Skin epidermis (tissue), 12 donors: ENCODE measurements around the gene TPGS1.

Source experiments
- H3K27ac ChIP-seq, 21 experiments: fragments of 200-600 bp; sonication (generic) in 11 of 21; one replicate each; pipeline ENCODE4 v1.5.0; 2020; ENCODE audit warnings: mild to moderate bottlenecking in 3 of 21, inconsistent platforms in 2 of 21, moderate library complexity in 2 of 21
- H3K4me3 ChIP-seq, 7 experiments: fragments of 200-600 bp; sonication (generic) in 2 of 7; one replicate each; pipeline ENCODE4 v1.5.0; 2020; ENCODE audit warnings: inconsistent platforms in 2 of 7, mild to moderate bottlenecking in 2 of 7, moderate library complexity in 1 of 7

The TPGS1 gene

DNA sequence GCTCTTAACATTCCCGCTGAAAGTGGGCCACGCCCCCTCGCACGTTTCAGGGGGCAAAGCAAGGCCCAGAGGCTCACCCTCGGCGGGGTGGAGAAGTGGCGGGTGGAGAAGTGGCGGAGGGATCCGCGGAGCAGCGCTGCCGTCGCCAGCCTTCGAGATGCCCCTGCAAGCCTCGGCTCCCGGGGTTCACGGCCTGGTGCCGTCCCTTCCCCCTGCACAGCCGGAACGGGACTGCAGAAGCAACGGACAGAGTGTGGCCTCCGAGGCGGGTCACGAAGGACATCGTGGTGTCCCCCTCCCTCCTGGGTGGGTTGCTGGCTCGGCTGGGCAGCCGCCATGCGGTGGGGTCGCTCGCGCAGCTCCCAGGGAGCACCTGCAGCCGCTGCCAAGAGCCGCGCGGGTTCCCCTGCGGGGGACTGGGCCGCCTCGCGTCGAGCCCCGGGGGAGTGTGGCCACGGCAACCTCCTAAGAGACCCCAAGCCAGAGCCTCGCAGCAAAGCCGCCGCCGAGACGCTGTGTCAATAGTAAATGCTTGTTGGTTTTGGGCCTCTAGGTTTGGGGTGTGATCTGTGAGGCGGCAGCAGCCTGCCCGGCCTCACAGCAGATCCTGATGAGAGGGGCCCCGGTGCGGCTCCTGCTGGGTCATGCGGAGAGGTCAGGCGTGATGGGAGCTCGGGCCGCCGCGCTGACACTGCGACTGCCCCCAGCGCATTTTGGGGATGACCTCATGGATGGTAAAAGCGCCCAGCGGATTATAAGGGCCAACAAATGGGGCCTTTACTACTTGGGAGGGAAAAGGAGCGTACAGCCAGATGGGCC lies 5.5 kb downstream of the TPGS1 start:
- peak overlapping the region in 4 of 21 experiments; percentile 81 to 95 (median 84) for H3K27ac ChIP-seq
- H3K4me3 ChIP-seq: no peak overlapping the region

GRCh38 chr19:513368-514165 lies 6.3 kb downstream of the TPGS1 start:
- no peak overlapping the region for H3K27ac ChIP-seq
- H3K4me3 ChIP-seq: no peak overlapping the region

DNA sequence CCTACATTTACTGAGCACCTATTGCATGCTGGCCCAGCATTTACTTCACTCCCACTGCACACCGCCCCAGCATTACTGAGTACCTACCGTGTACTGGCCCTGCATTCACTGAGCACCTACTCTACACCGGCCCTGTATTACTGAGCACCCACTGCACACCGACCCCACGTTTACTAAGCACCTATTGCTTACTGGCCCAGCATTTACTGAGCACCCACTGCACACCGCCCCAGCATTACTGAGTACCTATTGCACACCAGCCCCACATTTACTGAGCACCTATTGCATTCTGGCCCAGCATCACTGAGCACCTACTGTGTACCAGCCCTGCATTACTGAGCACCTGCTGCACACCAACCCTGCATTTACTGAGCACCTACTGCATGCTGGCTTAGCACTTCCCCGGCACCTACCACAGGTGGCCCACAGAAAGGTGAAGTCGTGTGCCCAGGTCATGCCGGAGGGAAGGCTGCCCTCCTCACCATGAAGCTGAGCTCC lies 6.9 kb downstream of the TPGS1 start:
- Histone ChIP-seq H3K4me3 (no peak overlapping the region), H3K27ac (no peak overlapping the region)

DNA sequence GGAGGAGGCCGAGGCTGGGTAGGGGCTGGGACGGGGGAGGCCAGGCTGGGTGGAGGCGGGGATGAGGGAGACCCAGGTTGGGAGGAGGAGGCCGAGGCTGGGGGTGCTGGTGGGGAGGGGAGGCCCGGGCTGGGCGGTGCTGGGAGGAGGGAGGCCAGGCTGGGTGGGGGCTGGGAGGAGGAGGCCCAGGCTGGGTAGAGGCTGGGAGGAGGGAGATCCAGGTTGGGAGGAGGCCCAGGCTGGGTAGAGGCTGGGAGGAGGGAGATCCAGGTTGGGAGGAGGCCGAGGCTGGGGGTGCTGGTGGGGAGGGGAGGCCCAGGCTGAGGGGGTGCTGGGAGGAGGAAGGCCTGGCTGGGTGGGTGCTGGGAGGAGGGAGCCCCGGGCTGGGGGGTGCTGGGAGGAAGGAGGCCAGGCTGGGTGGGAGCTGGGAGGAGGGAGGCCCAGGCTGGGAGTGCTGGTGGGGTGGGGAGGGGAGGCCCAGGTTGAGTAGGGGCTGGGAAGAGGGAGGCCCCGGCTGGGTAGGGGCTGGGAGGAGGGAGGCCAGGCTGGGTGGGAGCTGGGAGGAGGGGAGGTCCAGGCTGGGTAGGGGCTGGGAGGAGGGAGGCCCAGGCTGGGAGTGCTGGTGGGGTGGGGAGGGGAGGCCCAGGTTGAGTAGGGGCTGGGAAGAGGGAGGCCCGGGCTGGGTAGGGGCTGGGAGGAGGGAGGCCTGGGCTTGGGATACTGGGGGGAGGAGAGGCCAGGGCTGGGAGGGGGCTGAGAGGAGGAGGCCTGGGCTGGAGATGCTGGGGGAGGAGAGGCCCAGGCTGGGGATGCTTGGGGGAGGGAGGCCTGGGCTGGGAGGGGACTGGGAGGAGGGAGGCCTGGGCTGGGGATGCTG lies 10.7 kb downstream of the TPGS1 start:
- Histone ChIP-seq H3K4me3 (no peak overlapping the region), H3K27ac (no peak overlapping the region)

GRCh38 chr19:518598-519231 lies 11.4 kb downstream of the TPGS1 start:
- Histone ChIP-seq H3K27ac (peak overlapping the region in 1 of 21 experiments; percentile 5), H3K4me3 (no peak overlapping the region)

GRCh38 chr19:519449-519865 lies 12.2 kb downstream of the TPGS1 start:
- Histone ChIP-seq H3K4me3 (no peak overlapping the region), H3K27ac (no peak overlapping the region)

- no peak overlapping the region for H3K4me3 ChIP-seq
- H3K27ac ChIP-seq: no peak overlapping the region
Measured at GRCh38 chr19:522726-523125, 15.4 kb downstream of the TPGS1 start.

- Histone ChIP-seq H3K27ac (no peak overlapping the region), H3K4me3 (no peak overlapping the region)
Measured at GRCh38 chr19:524062-524674, 16.9 kb downstream of the TPGS1 start.

- no peak overlapping the region for H3K27ac ChIP-seq
- no peak overlapping the region for H3K4me3 ChIP-seq
Measured at GRCh38 chr19:525029-525428, 17.7 kb downstream of the TPGS1 start.

DNA sequence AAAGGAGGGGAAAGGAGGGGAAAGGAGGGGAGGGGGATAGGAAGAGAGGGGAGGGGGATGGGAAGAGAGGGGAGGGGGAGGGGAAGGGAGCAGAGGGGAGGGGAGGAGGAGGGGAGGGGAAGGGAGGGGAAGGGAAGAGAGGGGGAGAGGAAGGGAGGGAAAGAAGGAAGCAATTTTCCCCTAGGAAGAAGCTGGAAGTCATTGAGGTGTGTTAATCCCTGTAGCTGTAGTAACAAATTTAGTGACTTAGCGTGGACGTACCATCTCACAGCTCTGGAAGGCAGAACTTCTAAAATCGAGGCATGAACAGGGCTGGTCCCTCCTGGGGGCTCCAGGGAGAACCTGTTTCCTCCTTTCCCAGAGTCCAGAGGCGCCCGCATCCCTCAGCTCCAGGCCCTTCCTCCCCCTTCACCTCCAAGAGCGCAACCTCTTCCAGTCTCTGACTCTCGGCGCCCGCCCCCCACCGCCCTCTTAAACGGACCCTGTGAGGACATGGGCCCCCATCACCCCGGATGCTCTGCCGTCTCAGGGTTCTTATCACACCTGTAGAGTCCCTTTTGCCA lies 18.6 kb downstream of the TPGS1 start:
- no peak overlapping the region for H3K4me3 ChIP-seq
- no peak overlapping the region for H3K27ac ChIP-seq

DNA sequence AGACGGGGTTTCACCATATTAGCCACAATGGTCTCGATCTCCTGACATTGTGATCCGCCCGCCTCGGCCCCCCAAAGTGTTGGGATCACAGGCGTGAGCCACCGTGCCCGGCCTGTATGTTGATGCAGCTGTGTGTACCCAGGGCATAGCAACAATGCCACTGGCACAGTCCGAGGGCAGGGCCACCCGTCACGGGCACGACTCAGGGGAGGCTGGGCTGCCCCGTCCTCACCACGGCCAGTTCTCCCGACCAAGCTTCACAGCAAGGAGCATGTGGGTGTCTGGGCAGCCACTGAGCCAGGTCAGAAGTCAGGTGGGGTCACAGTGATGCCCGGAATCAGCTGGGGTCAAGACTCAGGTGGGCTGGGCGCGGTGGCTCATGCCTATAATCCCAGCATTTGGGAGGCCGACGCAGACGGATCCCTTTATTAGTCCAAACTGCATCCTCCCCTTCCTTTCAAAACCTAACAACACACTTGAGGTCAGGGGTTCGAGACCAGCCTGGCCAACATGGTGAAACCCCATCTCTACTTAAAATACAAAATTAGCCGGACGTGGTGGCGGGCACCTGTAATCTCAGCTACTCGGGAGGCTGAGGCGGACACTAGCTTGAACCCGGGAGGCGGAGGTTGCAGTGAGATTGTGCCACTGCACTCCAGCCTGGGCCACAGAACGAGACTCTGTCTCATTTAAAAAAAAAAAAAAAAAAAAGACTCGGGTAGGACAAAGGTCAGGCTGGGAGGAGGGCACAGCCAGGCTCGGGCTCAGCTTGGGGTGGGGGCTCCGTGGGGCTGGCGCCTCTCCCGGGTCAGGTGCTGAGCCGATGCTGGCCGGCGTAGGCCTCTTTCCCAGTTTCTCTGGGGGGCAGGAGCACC lies 23.1 kb downstream of the TPGS1 start:
- Histone ChIP-seq H3K27ac (peak overlapping the region in 19 of 21 experiments; percentile 91 to 99 (median 97)), H3K4me3 (peak overlapping the region; percentile 69 to 99 (median 96))

GRCh38 chr19:531009-531752 lies 23.9 kb downstream of the TPGS1 start:
- Histone ChIP-seq H3K27ac (peak overlapping the region; percentile 81 to 99 (median 96)), H3K4me3 (peak overlapping the region; percentile 69 to 99 (median 96))

- peak within 1 kb of the TSS; percentile 69 to 99 (median 96) for H3K4me3 ChIP-seq
- H3K27ac ChIP-seq: peak within 1 kb of the TSS; percentile 81 to 99 (median 96)
Measured at GRCh38 chr19:531753-532560, 24.7 kb downstream of the TPGS1 start, which contains the start of gene CDC34. Gene CDC34, plus strand, starts transcription at chr19:531760. Its CDS starts 172 bp downstream, at chr19:531932.

DNA sequence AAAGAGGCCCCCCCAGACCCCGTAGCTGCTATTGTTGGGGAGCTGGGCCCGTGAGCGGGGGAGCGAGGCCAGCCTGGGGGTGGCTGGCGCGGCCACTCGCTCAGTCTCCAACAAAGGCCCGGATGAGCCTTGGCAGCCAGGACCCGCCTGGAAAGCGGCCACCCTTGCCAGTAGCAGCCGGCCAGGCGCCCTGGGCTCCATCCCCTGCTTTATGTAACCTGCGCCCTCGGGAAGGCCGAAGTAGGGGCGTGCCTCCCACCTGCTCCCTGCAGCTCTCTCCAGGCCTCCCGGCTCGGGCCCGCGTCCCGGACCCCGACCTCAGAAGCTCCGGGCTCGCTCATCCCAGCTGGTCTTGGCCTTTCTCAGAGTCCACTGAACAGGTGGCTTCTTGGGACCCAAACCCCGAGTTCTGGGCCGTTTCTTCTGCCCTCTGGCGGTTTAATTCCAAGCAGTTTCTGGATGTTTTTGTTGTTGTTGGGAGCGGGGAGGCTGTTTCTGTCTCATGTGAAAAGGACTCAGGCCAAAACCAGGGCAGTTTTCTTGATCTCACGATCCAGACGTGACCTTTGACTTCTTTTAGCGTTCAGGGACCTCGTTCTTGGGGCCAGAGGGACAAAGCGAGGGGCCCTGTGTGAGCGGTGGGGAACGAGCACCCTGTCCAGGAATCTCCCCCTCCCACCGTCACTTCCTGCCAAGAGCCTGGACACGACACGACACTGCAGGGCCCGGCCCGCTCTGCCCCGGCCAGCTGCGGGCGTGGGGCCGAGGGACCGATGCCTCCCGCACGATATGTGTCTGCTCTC lies 25.5 kb downstream of the TPGS1 start:
- H3K27ac ChIP-seq: peak overlapping the region; percentile 42 to 99 (median 89)
- H3K4me3 ChIP-seq: peak overlapping the region; percentile 69 to 99 (median 96)
